Heart left ventricle (tissue), 16 donors: ENCODE measurements around the gene HLA-C. TPM values are rescaled to one million over a fixed set of nuclear protein-coding genes. Genes with fewer than 3 reads are reported as not detected.
"Not testable (repeated sequence)": the region's sequence is repeated elsewhere in the genome, so short reads cannot be mapped to it uniquely, and the experiment has no call there.

Source experiments
- ATAC-seq, 4 donors: fragments of 200-7000 bp; cut with Tn5 transposase; one replicate each; pipeline ENCODE4 v1.9.1; 2020 to 2022; ENCODE audit warnings: moderate library complexity in 4 of 4, mild to moderate bottlenecking in 3 of 4, moderate number of reproducible peaks in 1 of 4
- DNase-seq, 5 donors: peaks; one replicate each; pipeline ENCODE4 v3.0.0-alpha.2; 2020
- H3K27ac ChIP-seq, 12 donors: fragments of 200-600 bp; sonication (generic) in 4 of 12; one replicate each; pipeline versions ENCODE4 v1.5.0 to v1.8.0; 2016 to 2022; ENCODE audit warnings: mild to moderate bottlenecking in 2 of 12
- H3K27me3 ChIP-seq, 9 donors: fragments of 200-600 bp; sonication (generic) in 2 of 9; one replicate each; pipeline versions ENCODE4 v1.5.1 to v1.8.0; 2016 to 2022; ENCODE audit warnings: mild to moderate bottlenecking in 3 of 9
- H3K36me3 ChIP-seq, 9 donors: fragments of 200-600 bp; sonication (generic) in 2 of 9; one replicate each; pipeline versions ENCODE4 v1.5.0 to v1.8.0; 2018 to 2022; ENCODE audit warnings: mild to moderate bottlenecking in 2 of 9
- H3K4me1 ChIP-seq, 12 donors: fragments of 200-600 bp; sonication (generic) in 4 of 12; one replicate each; pipeline versions ENCODE4 v1.5.0 to v1.8.0; 2016 to 2022; ENCODE audit warnings: mild to moderate bottlenecking in 3 of 12
- H3K4me3 ChIP-seq, 12 donors: fragments of 200-600 bp; sonication (generic) in 4 of 12; one replicate each; pipeline versions ENCODE4 v1.5.0 to v1.8.0; 2017 to 2022; ENCODE audit warnings: mild to moderate bottlenecking in 9 of 12, moderate library complexity in 4 of 12
- H3K9me3 ChIP-seq, 12 donors: fragments of 200-600 bp; sonication (generic) in 4 of 12; one replicate each; pipeline versions ENCODE4 v1.5.0 to v1.8.0; 2016 to 2022; ENCODE audit warnings: mild to moderate bottlenecking in 1 of 12
- CTCF ChIP-seq, 12 donors: fragments of 200-600 bp; sonication (generic) in 4 of 12; IDR thresholded peaks; one replicate each; pipeline versions ENCODE4 v1.5.0 to v1.8.0; 2018 to 2022; ENCODE audit warnings: antibody characterized with exemption in 12 of 12, mild to moderate bottlenecking in 5 of 12
- POLR2A ChIP-seq, 2 donors: fragments of 450-650 bp; IDR thresholded peaks; one replicate each; pipeline ENCODE4 v1.6.1; 2017; ENCODE audit warnings: antibody characterized with exemption in 2 of 2, mild to moderate bottlenecking in 2 of 2, moderate library complexity in 2 of 2
- WGBS, 4 donors: extraction: QIAGEN DNeasy Blood & Tissue Kit in 2 of 4; methylation state at CpG; one replicate each; pipeline versions ENCODE4 v1.1.5 to v1.1.7; 2013 to 2018; 5-methylcytosine and 5-hydroxymethylcytosine counted together
- intact Hi-C, 10 donors: fragments of 100-400 bp; cut with DNase I; formaldehyde crosslinking; loops; one replicate each; pipeline versions ENCODE4 v1.11.1 to v1.14.2; 2022
- polyA plus RNA-seq, 2 donors: library from polyadenylated mRNA; stranded (reverse); fragments of 200-250 nt; gene quantifications; one replicate each; pipeline ENCODE4 v1.2.3, GENCODE V29; 2013
- total RNA-seq, 9 donors: library from RNA; depleted of rRNA in 2 of 9; stranded (reverse); fragments of >200 nt in 2 of 9; fragmentation: NEBNext Ultra II Directional in 3 of 9; extraction: Animal tissue kit (Norgen Biotek cat#: 25700) in 3 of 9; gene quantifications; one replicate each; pipeline versions ENCODE4 v1.1.0 to v1.2.4, GENCODE V29; 2016 to 2023
- donor health status: ischemic (EF 13 %, LVEDD 7.1; RV severe dilation, severe dysfunction).
- donor health status: healthy with polysubstance abuse.
- donor health status: DM: no; HTN: yes; CAD: no.
- donor health status: DM: no; HTN: no; CAD: no.
- donor health status: ischemic (EF 25% LVEDD 6.9; RV normal size, moderate dysfunction).
- donor health status: ischemic (EF 25% LVEDD 5.7; RV mildly dilated, moderate dysfunction).
- donor health status: healthy.
- donor health status: DM: yes; HTN: yes; CAD: no.
- donor health status: ischemic (EF 35%, LVEDD 5.7; RV mildly dilated, moderate dysfunction).
- donor health status: nonischemic (EF 11% LVEDD 7.7; RV severe dilation, severe dysfunction).
- donor health status: DM: yes; HTN: yes; CAD: no.
- donor health status: PGD.
- donor health status: ischemic (EF 29% LVEDD 5.4; RV normal size, mild dysfunction).
- donor health status: nonischemic (EF 23%, LVEDD 6.1; RV moderate dilation, normal function).

HLA-C gene
- total and polyA plus RNA-seq, 11 donors = 160 to 1,096 (median 302) TPM

GRCh38 chr6:31246051-31246521, 25.8 kb downstream of the HLA-C start:
- no peaks in the 10 kb centered on the region for H3K36me3 ChIP-seq
- intact Hi-C loops = no loop called here
- H3K4me3 ChIP-seq = no peak overlapping the region
- DNase-seq (no peak), ATAC-seq (no peak)
- H3K9me3 ChIP-seq = peaks cover 0 to 23% (median 0%) of the 10 kb centered on the region in 12 donors
- no peaks in the 10 kb centered on the region for H3K4me1 ChIP-seq
- H3K27me3 ChIP-seq = peaks cover 0 to 3% (median 0%) of the 10 kb centered on the region in 9 donors
- H3K27ac ChIP-seq = no peak overlapping the region
- WGBS, 4 donors = 59 to 73% (median 64%) methylated on average over 2 of the region's 2 CpGs
- TF ChIP-seq CTCF (IDR thresholded peaks at IDR 0.05) = no peak
- TF ChIP-seq POLR2A (IDR thresholded peaks at IDR 0.05) = no peak

DNA sequence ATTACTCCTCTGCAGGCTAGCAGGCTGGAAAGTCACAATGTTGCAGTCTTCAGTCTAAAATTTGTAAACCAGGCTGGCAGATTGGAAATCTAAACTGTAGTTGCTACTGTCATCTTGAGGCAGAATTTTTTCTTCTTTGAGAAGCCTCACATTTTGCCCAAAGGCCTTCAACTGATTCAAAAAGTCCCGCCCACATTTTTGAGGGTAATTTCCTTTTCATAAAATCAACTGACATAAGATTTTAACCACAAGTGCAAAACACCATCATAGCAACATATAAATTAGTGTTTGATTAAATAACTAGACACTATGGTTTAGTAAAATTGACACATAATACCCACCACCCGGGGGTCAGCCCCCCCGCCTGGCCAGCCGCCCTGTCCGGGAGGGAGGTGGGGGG, 28.4 kb downstream of the HLA-C start:
- 43 to 100% (median 69%) methylated on average over 1 to 5 of the region's 5 CpGs for WGBS, 4 donors

DNA sequence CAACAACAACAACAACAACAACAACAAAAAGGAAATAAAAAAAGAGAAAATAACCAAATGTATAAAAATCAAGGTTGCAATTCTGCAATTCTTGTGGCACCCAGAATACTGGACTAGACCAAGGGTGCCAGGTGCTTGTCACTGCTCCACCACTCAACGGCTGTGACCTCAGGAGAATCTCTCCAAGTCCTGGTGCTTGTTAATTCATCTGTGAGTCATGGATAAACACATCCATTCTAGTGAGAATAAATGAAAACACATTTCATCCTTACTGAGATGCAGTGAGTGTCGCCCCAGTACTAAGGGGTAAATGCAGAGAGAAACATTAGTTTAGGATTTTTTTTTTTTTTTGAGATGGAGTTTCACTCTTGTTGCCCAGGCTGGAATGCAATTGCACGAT, 32.0 kb downstream of the HLA-C start:
- H3K4me3 ChIP-seq = no peak overlapping the region
- ATAC-seq (no peak), DNase-seq (no peak)
- no peaks in the 10 kb centered on the region for H3K36me3 ChIP-seq
- no peaks in the 10 kb centered on the region for H3K4me1 ChIP-seq
- peaks cover 0 to 4% (median 0%) of the 10 kb centered on the region in 9 donors for H3K27me3 ChIP-seq
- 27 to 66% (median 39%) methylated on average over 3 of the region's 3 CpGs for WGBS, 4 donors
- TF ChIP-seq POLR2A (IDR thresholded peaks at IDR 0.05) = no peak
- no peak for TF ChIP-seq CTCF (IDR thresholded peaks at IDR 0.05)
- intact Hi-C loops = no loop called here
- H3K27ac ChIP-seq = no peak overlapping the region
- no peaks in the 10 kb centered on the region for H3K9me3 ChIP-seq

More for the DNA sequence above, 28.4 kb downstream of the HLA-C start:
- Histone ChIP-seq H3K4me3 (no peak overlapping the region), H3K27ac (no peak overlapping the region), H3K27me3 (peaks cover 0 to 4% (median 0%) of the 10 kb centered on the region in 9 donors), H3K36me3 (no peaks in the 10 kb centered on the region), H3K4me1 (no peaks in the 10 kb centered on the region), H3K9me3 (peaks cover 0 to 22% (median 0%) of the 10 kb centered on the region in 12 donors)
- no peak for ATAC-seq
- intact Hi-C loops = no loop called here
- TF ChIP-seq CTCF (IDR thresholded peaks at IDR 0.05) = no peak
- no peak for TF ChIP-seq POLR2A (IDR thresholded peaks at IDR 0.05)
- no peak for DNase-seq

DNA sequence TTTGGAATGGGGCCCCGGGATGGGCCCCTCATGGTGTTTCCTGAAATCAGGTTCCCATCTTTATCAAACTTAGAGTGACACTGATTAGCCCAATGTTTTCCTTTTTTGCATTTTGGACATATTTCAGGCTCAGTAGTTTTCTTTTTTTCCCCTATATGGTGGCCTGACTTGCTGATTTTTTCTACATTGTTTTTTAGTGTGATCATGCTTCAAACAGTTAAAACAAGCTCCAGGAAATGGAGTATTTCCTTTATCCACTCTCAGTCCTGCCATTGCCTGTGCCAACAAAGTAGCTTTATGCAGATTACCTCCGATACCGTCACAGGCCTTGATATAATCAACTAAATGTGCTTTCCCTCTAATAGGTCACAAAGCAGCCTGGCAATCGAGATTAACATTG, 37.8 kb downstream of the HLA-C start:
- H3K36me3 ChIP-seq, ATAC-seq, H3K27ac ChIP-seq, H3K27me3 ChIP-seq, intact Hi-C loops, H3K9me3 ChIP-seq, DNase-seq, H3K4me3 ChIP-seq: not testable (repeated sequence)
- 20 to 43% (median 30%) methylated on average over 4 of the region's 4 CpGs for WGBS, 4 donors
- peaks cover 0 to 20% (median under 1%) of the 10 kb centered on the region in 12 donors for H3K4me1 ChIP-seq

DNA sequence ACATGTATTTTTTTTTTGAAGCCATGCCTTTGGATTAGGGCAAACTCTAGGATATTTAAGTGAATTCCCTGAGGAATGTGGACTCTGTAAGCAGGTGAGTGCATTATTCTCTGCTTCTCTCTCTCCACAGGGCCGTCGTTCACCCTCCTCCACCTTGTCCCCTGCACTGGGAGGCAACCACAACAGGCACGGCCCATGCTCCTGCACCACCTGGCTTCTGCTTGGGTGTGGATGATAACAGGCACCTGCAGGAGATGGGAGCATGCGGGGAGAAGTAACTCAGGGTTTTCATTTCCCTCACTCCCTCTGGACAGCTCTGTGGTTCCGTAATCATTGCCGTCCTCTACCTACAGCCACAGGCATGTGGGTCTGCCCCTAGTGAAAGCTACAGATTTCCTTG, 43.4 kb downstream of the HLA-C start:
- H3K27ac ChIP-seq = peak overlapping the region in 3 of 12 donors; percentile 69 to 90 (median 75)
- no peak overlapping the region for H3K4me3 ChIP-seq
- no peaks in the 10 kb centered on the region for H3K36me3 ChIP-seq
- intact Hi-C loops = loop anchor here in 1 of 10 donors (5.0 kb wide), 1 partner anchor 44 kb away; the partner anchor contains the start of gene HLA-C
- ATAC-seq (no peak), DNase-seq (no peak)
- no peaks in the 10 kb centered on the region for H3K27me3 ChIP-seq
- no peaks in the 10 kb centered on the region for H3K9me3 ChIP-seq
- WGBS, 4 donors = 71 to 83% (median 79%) methylated on average over 6 of the region's 6 CpGs
- no peak for TF ChIP-seq CTCF (IDR thresholded peaks at IDR 0.05)
- no peak for TF ChIP-seq POLR2A (IDR thresholded peaks at IDR 0.05)
- peaks cover 0 to 21% (median 2%) of the 10 kb centered on the region in 12 donors for H3K4me1 ChIP-seq
